ENCODE results near the gene STUM.

Gene STUM

DNA sequence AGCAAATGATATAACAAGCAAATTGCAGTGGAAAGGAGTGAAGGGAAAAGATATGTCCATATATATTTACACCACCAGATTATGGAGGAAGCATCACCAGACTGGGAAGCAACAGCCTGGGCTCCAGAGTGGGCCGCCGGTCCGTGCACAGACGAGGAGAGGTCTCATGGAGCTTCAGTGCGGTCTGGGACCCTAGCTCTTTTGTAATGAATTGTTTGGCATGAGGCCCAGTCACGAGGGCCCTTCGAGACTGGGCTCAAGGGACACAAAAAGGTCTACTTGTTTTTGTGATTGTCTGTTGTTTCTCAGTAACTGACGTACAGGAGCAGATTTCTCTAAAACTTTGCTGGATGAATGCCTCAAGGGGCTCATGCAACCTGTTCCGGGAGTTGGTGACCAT lies 12.9 kb upstream of the STUM start:
- ChIA-PET CTCF (interaction anchor here (0.6 kb wide), 1 partner anchor 133 kb away, joined by 3 read pairs; no protein-coding TSS in a partner anchor), POLR2A (no interaction called here)
- no peak for DNase-seq (ENCODE audit: extremely low spot score)
- TF ChIP-seq ZNF384 (IDR thresholded peaks at IDR 0.05) (no peak), NFRKB (IDR thresholded peaks at IDR 0.05) (no peak), TARDBP (IDR thresholded peaks at IDR 0.05) (no peak), FOXK2 (IDR thresholded peaks at IDR 0.05) (no peak), ELF4 (IDR thresholded peaks at IDR 0.05) (no peak), FOXA1 (IDR thresholded peaks at IDR 0.05) (no peak), HDGF (IDR thresholded peaks at IDR 0.05; ENCODE audit: borderline replicate concordance) (no peak), FOXM1 (IDR thresholded peaks at IDR 0.05; ENCODE audit: borderline replicate concordance) (no peak)
- TF ChIP-seq, protein P1, sequence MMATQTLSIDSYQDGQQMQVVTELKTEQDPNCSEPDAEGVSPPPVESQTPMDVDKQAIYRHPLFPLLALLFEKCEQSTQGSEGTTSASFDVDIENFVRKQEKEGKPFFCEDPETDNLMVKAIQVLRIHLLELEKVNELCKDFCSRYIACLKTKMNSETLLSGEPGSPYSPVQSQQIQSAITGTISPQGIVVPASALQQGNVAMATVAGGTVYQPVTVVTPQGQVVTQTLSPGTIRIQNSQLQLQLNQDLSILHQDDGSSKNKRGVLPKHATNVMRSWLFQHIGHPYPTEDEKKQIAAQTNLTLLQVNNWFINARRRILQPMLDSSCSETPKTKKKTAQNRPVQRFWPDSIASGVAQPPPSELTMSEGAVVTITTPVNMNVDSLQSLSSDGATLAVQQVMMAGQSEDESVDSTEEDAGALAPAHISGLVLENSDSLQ (IDR thresholded peaks at IDR 0.05): no peak

- TF ChIP-seq ELF4 (IDR thresholded peaks at IDR 0.05): no peak
- ChIA-PET POLR2A (no interaction called here), CTCF (interaction anchor here (0.5 to 0.9 kb wide), 3 partner anchors 8 to 343 kb away, joined by 3 read pairs; no protein-coding TSS in a partner anchor)
- no peak for DNase-seq (ENCODE audit: extremely low spot score)
Measured at GRCh38 chr1:226541231-226541630, 7.3 kb upstream of the STUM start.

DNA sequence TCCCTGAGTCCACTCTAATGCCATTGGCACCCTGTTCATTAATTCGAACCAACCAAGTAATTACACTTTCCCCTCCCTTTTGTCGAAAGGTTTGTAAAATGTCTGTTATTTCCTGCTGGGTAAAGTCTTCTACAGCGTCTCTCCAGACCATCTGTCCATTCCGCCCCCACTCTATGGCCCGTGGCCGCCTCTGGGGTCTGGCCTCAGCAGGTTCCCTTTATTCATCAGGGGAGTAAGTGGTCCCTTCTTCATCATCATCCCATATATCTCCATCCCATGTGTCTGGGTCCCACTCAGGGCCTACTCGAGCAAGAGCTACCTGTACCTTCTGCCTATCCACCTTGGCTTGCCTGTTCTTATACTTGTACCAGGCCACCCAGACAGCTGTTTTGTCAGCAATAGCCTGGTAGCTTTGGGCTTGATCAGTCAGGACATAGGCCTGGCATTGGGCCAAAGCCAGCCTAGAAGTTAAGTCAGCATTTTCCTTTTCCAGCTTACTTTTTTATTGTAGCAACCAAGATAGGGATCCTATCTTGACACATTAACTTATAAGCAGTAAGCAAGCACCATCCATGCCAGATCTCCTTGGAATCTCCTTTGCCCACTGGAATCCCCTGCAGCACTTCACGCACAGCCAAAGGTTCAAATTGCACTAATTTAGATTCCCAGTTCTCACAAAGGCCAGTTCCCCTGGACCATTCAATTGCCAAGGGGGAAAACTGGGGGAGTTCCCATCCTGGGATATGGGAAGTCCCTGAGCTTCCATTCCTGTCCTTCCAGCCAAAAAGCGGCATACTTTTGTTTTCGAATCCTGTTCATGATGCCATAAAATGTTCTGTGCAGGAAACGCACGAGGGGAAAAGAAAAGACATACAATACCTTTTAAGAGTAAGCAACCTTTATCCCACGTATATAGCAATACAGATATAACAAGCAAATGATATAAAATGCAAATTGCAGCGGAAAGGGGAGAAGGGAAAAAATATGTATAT lies 6.6 kb upstream of the STUM start:
- TF ChIP-seq ELF4 (IDR thresholded peaks at IDR 0.05) (no peak), ARNT (IDR thresholded peaks at IDR 0.05) (no peak), SP1 (IDR thresholded peaks at IDR 0.05) (no peak), LEF1 (IDR thresholded peaks at IDR 0.05; ENCODE audit: borderline replicate concordance) (no peak), NFRKB (IDR thresholded peaks at IDR 0.05) (no peak), FOXM1 (IDR thresholded peaks at IDR 0.05; ENCODE audit: borderline replicate concordance) (no peak), CTBP1 (IDR thresholded peaks at IDR 0.05; ENCODE audit: borderline replicate concordance) (no peak), TARDBP (IDR thresholded peaks at IDR 0.05) (no peak), HDGF (IDR thresholded peaks at IDR 0.05; ENCODE audit: borderline replicate concordance) (no peak), FOXA1 (IDR thresholded peaks at IDR 0.05) (no peak), SUZ12 (IDR thresholded peaks at IDR 0.05) (no peak), FOXK2 (IDR thresholded peaks at IDR 0.05) (no peak), ZNF384 (IDR thresholded peaks at IDR 0.05) (no peak)
- ChIA-PET CTCF (interaction anchor here (0.6 to 1.9 kb wide), 3 partner anchors 9 to 341 kb away, joined by 3 to 4 read pairs (median 3); no protein-coding TSS in a partner anchor), POLR2A (no interaction called here)
- DNase-seq (ENCODE audit: extremely low spot score): no peak

DNA sequence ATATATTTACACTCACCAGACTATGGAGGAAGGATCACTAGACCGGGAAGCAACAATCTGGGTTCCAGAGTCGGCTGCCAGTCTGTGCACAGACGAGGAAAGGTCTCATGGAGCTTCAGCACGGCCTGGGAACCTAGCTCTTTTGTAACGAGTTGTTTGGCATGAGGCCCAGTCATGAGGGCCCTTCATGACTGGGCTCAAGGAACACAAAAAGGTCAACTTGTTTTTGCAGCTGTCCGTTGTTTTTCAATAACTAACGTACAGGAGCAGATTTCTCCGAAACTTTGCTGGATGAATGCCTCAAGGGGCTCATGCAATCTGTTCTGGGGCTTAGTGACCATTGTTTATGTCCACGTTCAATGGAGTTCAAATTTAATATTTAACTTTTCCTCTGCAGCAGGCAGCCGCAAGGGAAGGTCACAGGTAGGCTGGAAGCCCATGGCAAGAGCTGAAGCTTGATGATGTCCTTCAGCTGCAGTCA lies 5.9 kb upstream of the STUM start:
- no peak for TF ChIP-seq NFRKB (IDR thresholded peaks at IDR 0.05)
- no peak for TF ChIP-seq ARNT (IDR thresholded peaks at IDR 0.05)
- no peak for TF ChIP-seq ZNF384 (IDR thresholded peaks at IDR 0.05)
- TF ChIP-seq FOXK2 (IDR thresholded peaks at IDR 0.05): no peak
- no peak for TF ChIP-seq TARDBP (IDR thresholded peaks at IDR 0.05)
- no peak for TF ChIP-seq FOXA1 (IDR thresholded peaks at IDR 0.05)
- TF ChIP-seq SP1 (IDR thresholded peaks at IDR 0.05): no peak
- no peak for TF ChIP-seq HDGF (IDR thresholded peaks at IDR 0.05; ENCODE audit: borderline replicate concordance)
- TF ChIP-seq FOXM1 (IDR thresholded peaks at IDR 0.05; ENCODE audit: borderline replicate concordance): no peak
- TF ChIP-seq SUZ12 (IDR thresholded peaks at IDR 0.05): no peak
- no peak for TF ChIP-seq L3MBTL2 (conservative IDR thresholded peaks at IDR 0.05)
- TF ChIP-seq BHLHE40 (IDR thresholded peaks at IDR 0.05; ENCODE audit: borderline replicate concordance): no peak
- no peak for TF ChIP-seq ELF4 (IDR thresholded peaks at IDR 0.05)
- TF ChIP-seq LEF1 (IDR thresholded peaks at IDR 0.05; ENCODE audit: borderline replicate concordance): no peak
- TF ChIP-seq CTBP1 (IDR thresholded peaks at IDR 0.05; ENCODE audit: borderline replicate concordance): no peak
- no peak for DNase-seq (ENCODE audit: extremely low spot score)
- CTCF ChIA-PET: interaction anchor here (1.0 to 1.9 kb wide), 2 partner anchors 13 to 66 kb away, joined by 3 to 4 read pairs; no protein-coding TSS in a partner anchor
- POLR2A ChIA-PET: no interaction called here

DNA sequence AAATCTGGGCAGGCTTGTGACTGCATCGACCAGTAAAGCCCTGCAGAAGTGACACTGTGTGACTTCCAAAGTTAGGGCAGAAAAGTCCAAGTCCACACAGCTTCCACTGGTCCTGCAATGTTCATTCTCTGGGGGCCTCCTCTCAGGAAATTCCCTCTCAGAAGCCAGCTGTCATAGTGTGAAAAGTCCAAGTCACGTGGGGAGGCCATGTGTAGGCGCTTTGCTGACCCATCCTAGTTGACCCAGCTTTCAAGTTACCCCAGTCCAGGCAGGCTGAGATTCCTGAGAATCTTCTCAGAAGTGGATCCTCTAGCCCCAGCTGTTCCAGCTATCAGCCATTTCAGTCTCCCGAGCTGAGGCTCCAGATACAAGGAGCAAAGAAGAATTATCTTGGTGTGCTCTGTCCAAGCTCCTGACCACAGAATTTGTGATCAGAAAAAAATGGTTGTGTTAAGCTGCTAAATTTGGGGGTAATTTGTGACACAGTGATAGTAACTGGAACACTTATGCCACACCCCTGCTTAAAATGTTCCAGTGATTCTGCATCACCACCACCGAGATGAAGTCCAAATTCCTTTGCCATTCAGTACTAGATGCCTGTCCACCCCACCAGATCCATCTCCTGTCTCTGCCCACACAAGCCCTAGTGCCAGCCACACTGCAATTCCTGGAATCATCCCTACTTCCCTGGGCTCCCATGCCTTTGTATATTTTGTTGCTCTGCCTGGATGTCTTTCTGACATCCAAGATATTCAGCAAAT lies 2.5 kb upstream of the STUM start:
- CTCF ChIA-PET: interaction anchor here (0.8 to 1.3 kb wide), 3 partner anchors 20 to 141 kb away, joined by 3 to 6 read pairs (median 5); no protein-coding TSS in a partner anchor
- POLR2A ChIA-PET: interaction anchor here (1.9 kb wide), 1 partner anchor 138 kb away, joined by 6 read pairs; the partner anchor contains the start of gene PARP1
- no peak for DNase-seq (ENCODE audit: extremely low spot score)
- TF ChIP-seq HDGF (IDR thresholded peaks at IDR 0.05; ENCODE audit: borderline replicate concordance) (no peak), FOXA1 (IDR thresholded peaks at IDR 0.05) (no peak), TARDBP (IDR thresholded peaks at IDR 0.05) (no peak), NFRKB (IDR thresholded peaks at IDR 0.05) (no peak), CTBP1 (IDR thresholded peaks at IDR 0.05; ENCODE audit: borderline replicate concordance) (no peak), FOXM1 (IDR thresholded peaks at IDR 0.05; ENCODE audit: borderline replicate concordance) (no peak), L3MBTL2 (conservative IDR thresholded peaks at IDR 0.05) (no peak)

DNA sequence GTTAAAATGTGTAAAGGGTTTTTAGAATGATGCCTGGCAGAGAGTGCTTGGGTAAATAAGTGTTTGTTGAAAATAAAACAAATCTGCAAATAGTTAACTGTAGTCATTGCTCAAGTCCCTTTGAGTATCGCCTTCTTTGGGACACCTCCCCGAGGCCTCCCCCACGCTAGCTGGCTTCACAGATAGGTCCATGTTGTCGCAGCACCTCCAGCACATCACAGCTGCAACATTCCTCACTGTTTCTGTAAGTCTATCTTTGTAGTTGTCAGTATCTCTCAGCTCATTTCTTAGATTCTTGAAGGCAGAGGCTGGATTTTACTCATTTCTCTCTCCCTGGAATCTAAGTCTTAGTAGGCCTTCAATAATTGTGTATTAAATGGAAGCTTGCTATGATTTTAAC lies 1.6 kb upstream of the STUM start:
- ChIA-PET CTCF (interaction anchor here (0.7 to 1.5 kb wide), 12 partner anchors 10 to 142 kb away, joined by 3 to 9 read pairs (median 3); partner anchors contain the start of gene PARP1), POLR2A (interaction anchor here (1.1 to 1.9 kb wide), 2 partner anchors 8 to 139 kb away, joined by 3 to 6 read pairs; partner anchors contain the start of gene PARP1)
- TF ChIP-seq HDGF (IDR thresholded peaks at IDR 0.05; ENCODE audit: borderline replicate concordance) (no peak), FOXK2 (IDR thresholded peaks at IDR 0.05) (no peak), SP1 (IDR thresholded peaks at IDR 0.05) (no peak), SUZ12 (IDR thresholded peaks at IDR 0.05) (no peak), TARDBP (IDR thresholded peaks at IDR 0.05) (no peak), NFRKB (IDR thresholded peaks at IDR 0.05) (no peak), CTBP1 (IDR thresholded peaks at IDR 0.05; ENCODE audit: borderline replicate concordance) (no peak), ARNT (IDR thresholded peaks at IDR 0.05) (no peak), ELF4 (IDR thresholded peaks at IDR 0.05) (no peak), FOXA1 (IDR thresholded peaks at IDR 0.05) (no peak), ZNF384 (IDR thresholded peaks at IDR 0.05) (no peak), BHLHE40 (IDR thresholded peaks at IDR 0.05; ENCODE audit: borderline replicate concordance) (no peak), FOXM1 (IDR thresholded peaks at IDR 0.05; ENCODE audit: borderline replicate concordance) (no peak), L3MBTL2 (conservative IDR thresholded peaks at IDR 0.05) (no peak), LEF1 (IDR thresholded peaks at IDR 0.05; ENCODE audit: borderline replicate concordance) (no peak)
- TF ChIP-seq, protein P1 (IDR thresholded peaks at IDR 0.05): no peak

More for the DNA sequence above, 1.6 kb upstream of the STUM start:
- no peak for DNase-seq (ENCODE audit: extremely low spot score)

Measured in HEK293T (cell line).